Measurements from ENCODE around the gene TBCK.

Gene TBCK

DNA sequence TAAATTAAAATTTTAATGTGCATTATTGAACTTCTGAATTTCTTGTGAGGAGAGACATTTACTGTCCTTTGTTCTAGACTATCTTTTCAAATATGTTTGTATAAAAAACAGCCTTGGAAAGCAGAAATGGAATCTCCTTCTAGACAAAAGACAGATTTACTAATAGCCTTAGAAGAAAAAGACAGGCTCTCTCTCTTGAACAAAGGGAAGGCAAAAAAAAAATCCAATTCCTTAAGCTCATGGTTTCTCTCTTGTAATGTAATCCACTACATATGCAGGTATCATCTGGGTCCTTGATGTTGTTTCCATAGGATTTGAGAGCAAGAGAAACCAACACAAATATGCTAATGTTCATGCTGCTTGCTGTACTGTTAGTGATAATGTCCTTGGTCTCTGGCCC lies 106.0 kb downstream of the TBCK start:
- no peak overlapping the region for H3K9ac ChIP-seq (ENCODE audit: insufficient read length)
- no peak overlapping the region for H3K4me3 ChIP-seq
- no peak overlapping the region for H3K27ac ChIP-seq
- DNase-seq (ENCODE audit: low read depth, low spot score): no peak
- no peaks in the 10 kb centered on the region for H3K9me3 ChIP-seq (ENCODE audit: low read depth, low read length)
- TF ChIP-seq POLR2AphosphoS5 (IDR thresholded peaks at IDR 0.05; ENCODE audit: borderline replicate concordance, low read depth, low read length) (no peak), FOXP2 (optimal IDR thresholded peaks at IDR 0.05; ENCODE audit: control extremely low read depth, extremely low read length, insufficient read depth) (no peak), EZH2 (IDR thresholded peaks at IDR 0.05) (no peak)
- H3K36me3 ChIP-seq (ENCODE audit: insufficient read depth, low read length): peaks cover 2% of the 10 kb centered on the region; the same call in 1 of the 2 replicates

GRCh38 chr4:106208481-106209460 lies 107.2 kb downstream of the TBCK start:
- no peak overlapping the region for H3K9ac ChIP-seq (ENCODE audit: insufficient read length)
- no peak for DNase-seq (ENCODE audit: low read depth, low spot score)
- no peaks in the 10 kb centered on the region for H3K9me3 ChIP-seq (ENCODE audit: low read depth, low read length)
- TF ChIP-seq POLR2AphosphoS5 (IDR thresholded peaks at IDR 0.05; ENCODE audit: borderline replicate concordance, low read depth, low read length) (no peak), FOXP2 (optimal IDR thresholded peaks at IDR 0.05; ENCODE audit: control extremely low read depth, extremely low read length, insufficient read depth) (no peak), EZH2 (IDR thresholded peaks at IDR 0.05) (no peak)
- H3K27ac ChIP-seq: no peak overlapping the region
- peaks cover 2% of the 10 kb centered on the region; the same call in 1 of the 2 replicates for H3K36me3 ChIP-seq (ENCODE audit: insufficient read depth, low read length)
- no peak overlapping the region for H3K4me3 ChIP-seq

DNA sequence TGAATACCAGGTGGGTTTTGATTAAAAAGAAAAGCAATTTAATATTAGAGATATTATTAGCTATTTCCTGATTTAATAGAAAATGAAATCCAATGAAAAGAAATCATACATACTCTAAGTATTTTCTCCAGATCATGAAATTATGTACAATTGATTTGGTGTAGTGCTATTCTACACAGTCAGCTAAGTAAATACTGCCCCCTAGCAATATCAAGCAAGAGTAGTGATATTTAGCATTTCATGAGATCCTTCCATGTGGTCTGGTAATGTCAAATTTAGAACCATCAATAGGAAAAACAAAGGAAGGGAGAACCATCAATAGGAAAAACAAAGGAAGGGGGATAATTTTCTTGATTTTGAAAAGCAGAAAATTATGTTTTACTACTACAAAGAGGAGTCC lies 114.6 kb downstream of the TBCK start:
- no peak overlapping the region for H3K9ac ChIP-seq (ENCODE audit: insufficient read length)
- no peak overlapping the region for H3K27ac ChIP-seq
- DNase-seq (ENCODE audit: low read depth, low spot score): no peak
- no peaks in the 10 kb centered on the region for H3K9me3 ChIP-seq (ENCODE audit: low read depth, low read length)
- TF ChIP-seq EZH2 (IDR thresholded peaks at IDR 0.05) (no peak), FOXP2 (optimal IDR thresholded peaks at IDR 0.05; ENCODE audit: control extremely low read depth, extremely low read length, insufficient read depth) (no peak), POLR2AphosphoS5 (IDR thresholded peaks at IDR 0.05; ENCODE audit: borderline replicate concordance, low read depth, low read length) (no peak)
- H3K36me3 ChIP-seq (ENCODE audit: insufficient read depth, low read length): no peaks in the 10 kb centered on the region
- no peak overlapping the region for H3K4me3 ChIP-seq

DNA sequence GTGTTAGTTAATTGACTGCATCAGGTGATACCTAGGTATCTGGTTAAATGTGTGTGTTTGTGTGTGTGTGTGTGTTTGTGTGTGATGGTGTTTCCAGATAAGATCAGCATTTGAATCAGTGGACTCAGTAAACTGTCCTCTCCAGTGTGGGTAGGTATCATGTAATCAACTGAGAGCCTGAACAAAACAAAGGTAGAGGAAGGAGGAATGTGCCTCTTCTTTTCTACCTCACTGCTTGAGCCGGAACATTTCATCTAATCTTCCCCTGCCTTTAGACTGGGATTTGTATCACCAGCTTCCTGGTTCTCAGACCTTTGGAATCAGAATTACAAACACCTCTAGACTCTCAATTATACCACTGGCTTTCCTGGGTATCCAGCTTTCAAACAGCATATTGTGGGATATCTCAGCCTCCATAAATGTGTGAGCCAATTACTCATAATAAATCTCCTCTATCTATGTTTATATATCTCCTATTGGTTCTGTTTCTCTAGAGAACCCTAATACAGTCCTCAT lies 120.5 kb downstream of the TBCK start:
- no peak for TF ChIP-seq POLR2AphosphoS5 (IDR thresholded peaks at IDR 0.05; ENCODE audit: borderline replicate concordance, low read depth, low read length)
- no peak for TF ChIP-seq EZH2 (IDR thresholded peaks at IDR 0.05)
- no peak for TF ChIP-seq FOXP2 (optimal IDR thresholded peaks at IDR 0.05; ENCODE audit: control extremely low read depth, extremely low read length, insufficient read depth)
- H3K27ac ChIP-seq: no peak overlapping the region
- H3K9ac ChIP-seq (ENCODE audit: insufficient read length): no peak overlapping the region
- H3K9me3 ChIP-seq (ENCODE audit: low read depth, low read length): no peaks in the 10 kb centered on the region
- H3K36me3 ChIP-seq (ENCODE audit: insufficient read depth, low read length): peaks cover 10% of the 10 kb centered on the region; the same call in 1 of the 2 replicates
- no peak overlapping the region for H3K4me3 ChIP-seq
- no peak for DNase-seq (ENCODE audit: low read depth, low spot score)

DNA sequence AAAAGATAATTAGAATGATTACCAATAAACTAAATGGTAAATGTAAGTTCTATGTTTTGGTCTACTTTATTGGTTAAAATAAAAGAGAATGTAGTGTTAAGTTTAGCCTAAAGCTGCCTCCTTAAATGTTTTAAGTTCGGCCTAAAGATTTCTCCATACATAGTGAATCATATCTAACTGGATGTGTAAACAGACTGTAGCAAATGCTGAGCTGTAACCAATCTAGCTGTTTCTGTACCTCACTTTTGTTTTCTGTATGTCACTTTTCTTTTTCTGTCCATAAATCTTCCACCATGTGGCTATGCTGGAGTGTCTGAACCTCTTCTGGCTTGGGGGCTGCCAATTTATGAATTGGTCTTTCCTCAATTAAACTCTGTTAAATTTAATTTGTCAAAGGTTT lies 121.2 kb downstream of the TBCK start:
- no peak overlapping the region for H3K9ac ChIP-seq (ENCODE audit: insufficient read length)
- H3K36me3 ChIP-seq (ENCODE audit: insufficient read depth, low read length): peaks cover 10% of the 10 kb centered on the region; the same call in 1 of the 2 replicates
- TF ChIP-seq EZH2 (IDR thresholded peaks at IDR 0.05): no peak
- no peak for TF ChIP-seq FOXP2 (optimal IDR thresholded peaks at IDR 0.05; ENCODE audit: control extremely low read depth, extremely low read length, insufficient read depth)
- no peak for TF ChIP-seq POLR2AphosphoS5 (IDR thresholded peaks at IDR 0.05; ENCODE audit: borderline replicate concordance, low read depth, low read length)
- no peak overlapping the region for H3K4me3 ChIP-seq
- no peak for DNase-seq (ENCODE audit: low read depth, low spot score)
- no peak overlapping the region for H3K27ac ChIP-seq
- no peaks in the 10 kb centered on the region for H3K9me3 ChIP-seq (ENCODE audit: low read depth, low read length)

GRCh38 chr4:106192131-106192530 lies 123.9 kb downstream of the TBCK start:
- no peak overlapping the region for H3K4me3 ChIP-seq
- H3K27ac ChIP-seq: no peak overlapping the region
- H3K9ac ChIP-seq (ENCODE audit: insufficient read length): no peak overlapping the region
- no peaks in the 10 kb centered on the region for H3K9me3 ChIP-seq (ENCODE audit: low read depth, low read length)
- H3K36me3 ChIP-seq (ENCODE audit: insufficient read depth, low read length): peaks cover 10% of the 10 kb centered on the region; the same call in 1 of the 2 replicates
- no peak for DNase-seq (ENCODE audit: low read depth, low spot score)
- TF ChIP-seq FOXP2 (optimal IDR thresholded peaks at IDR 0.05; ENCODE audit: control extremely low read depth, extremely low read length, insufficient read depth) (no peak), POLR2AphosphoS5 (IDR thresholded peaks at IDR 0.05; ENCODE audit: borderline replicate concordance, low read depth, low read length) (no peak), EZH2 (IDR thresholded peaks at IDR 0.05) (no peak)

DNA sequence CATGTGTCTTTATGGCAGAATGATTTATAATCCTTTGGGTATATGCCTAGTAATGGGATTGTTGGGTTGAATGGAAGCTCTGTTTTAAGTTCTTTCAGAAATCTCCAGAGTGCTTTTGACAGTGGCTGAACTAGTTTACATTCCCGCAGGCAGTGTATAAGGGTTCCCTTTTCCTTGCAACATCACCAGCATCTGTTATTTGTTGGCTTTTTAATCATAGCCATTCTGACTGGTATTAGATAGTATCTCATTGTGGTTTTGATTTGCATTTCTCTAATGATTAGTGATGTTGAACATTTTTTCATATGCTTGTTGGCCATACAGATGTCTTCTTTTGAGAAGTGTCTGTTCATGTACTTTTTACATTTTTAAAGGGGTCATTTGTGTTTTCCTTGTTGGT lies 129.8 kb downstream of the TBCK start:
- no peak overlapping the region for H3K27ac ChIP-seq
- peaks cover 12% of the 10 kb centered on the region; the same call in 1 of the 2 replicates for H3K36me3 ChIP-seq (ENCODE audit: insufficient read depth, low read length)
- no peak overlapping the region for H3K4me3 ChIP-seq
- H3K9ac ChIP-seq (ENCODE audit: insufficient read length): no peak overlapping the region
- peak; percentile 50 for DNase-seq (ENCODE audit: low read depth, low spot score)
- TF ChIP-seq EZH2 (IDR thresholded peaks at IDR 0.05) (no peak), POLR2AphosphoS5 (IDR thresholded peaks at IDR 0.05; ENCODE audit: borderline replicate concordance, low read depth, low read length) (no peak), FOXP2 (optimal IDR thresholded peaks at IDR 0.05; ENCODE audit: control extremely low read depth, extremely low read length, insufficient read depth) (no peak)
- no peaks in the 10 kb centered on the region for H3K9me3 ChIP-seq (ENCODE audit: low read depth, low read length)

DNA sequence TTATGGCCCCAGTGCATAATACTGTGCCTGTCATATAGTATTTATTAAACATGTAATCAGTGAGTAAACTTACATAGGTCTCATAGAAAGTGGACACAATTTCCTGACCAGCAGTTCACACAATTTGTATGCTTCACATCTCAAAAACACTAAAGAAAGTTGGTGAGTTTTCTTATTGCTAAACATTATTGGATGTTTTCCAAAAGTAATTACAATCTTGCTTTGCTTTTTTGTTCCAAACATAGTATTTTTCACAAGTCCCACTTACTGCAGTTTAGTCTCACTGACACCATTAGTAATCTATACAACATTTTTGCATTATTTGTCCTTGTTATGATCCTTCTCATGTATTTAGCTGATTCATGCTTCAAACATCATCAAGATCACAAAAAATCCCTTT lies 132.5 kb downstream of the TBCK start:
- TF ChIP-seq FOXP2 (optimal IDR thresholded peaks at IDR 0.05; ENCODE audit: control extremely low read depth, extremely low read length, insufficient read depth) (no peak), POLR2AphosphoS5 (IDR thresholded peaks at IDR 0.05; ENCODE audit: borderline replicate concordance, low read depth, low read length) (no peak), EZH2 (IDR thresholded peaks at IDR 0.05) (no peak)
- Histone ChIP-seq H3K27ac (no peak overlapping the region), H3K4me3 (no peak overlapping the region), H3K9ac (ENCODE audit: insufficient read length) (no peak overlapping the region), H3K36me3 (ENCODE audit: insufficient read depth, low read length) (peaks cover 9% of the 10 kb centered on the region; the same call in 1 of the 2 replicates), H3K9me3 (ENCODE audit: low read depth, low read length) (no peaks in the 10 kb centered on the region)
- no peak for DNase-seq (ENCODE audit: low read depth, low spot score)

Measured in SK-N-MC (cell line).